Measurements from ENCODE around the gene CYP3A7.
"Not testable (repeated sequence)": the region's sequence is repeated elsewhere in the genome, so short reads cannot be mapped to it uniquely, and the experiment has no call there.

Gene CYP3A7

DNA sequence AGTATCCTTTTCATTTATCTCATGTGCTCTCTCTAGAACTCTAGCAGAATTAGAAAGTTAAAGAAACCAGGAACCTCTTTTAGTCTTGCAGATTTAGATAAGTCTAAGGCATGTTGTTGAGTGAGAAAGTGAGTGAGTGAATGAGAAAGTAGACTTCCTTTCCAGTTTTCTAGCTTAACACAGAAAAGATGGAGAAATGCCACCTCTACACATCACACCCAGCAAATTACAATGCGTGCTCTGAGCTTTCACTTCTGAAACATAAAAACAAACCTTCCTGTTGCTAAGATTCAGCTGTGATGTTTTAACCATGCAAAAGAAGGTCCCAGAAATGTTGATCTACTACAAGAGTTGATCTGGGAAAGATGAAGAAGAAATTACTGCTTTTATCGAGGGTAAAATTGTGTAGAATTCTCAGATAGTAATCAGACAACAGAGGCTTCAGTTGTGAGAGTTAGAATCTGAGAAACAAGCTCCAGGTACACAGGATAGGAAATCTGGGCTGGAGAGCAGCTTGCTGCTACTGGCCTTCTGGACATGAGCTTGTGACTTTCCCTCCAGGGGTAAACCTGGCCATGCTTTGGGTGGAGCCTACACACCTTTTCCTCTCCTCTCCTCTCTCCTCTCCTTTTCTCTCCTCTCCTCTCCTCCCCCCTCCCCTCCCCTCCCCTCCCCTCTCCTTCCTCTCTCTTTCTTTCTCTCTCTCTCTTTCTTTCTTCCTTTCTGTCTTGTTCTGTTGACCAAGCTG, 59.8 kb downstream of the CYP3A7 start:
- no peak for DNase-seq (ENCODE audit: low read depth in 1 of 2, low spot score in 1 of 2)

DNA sequence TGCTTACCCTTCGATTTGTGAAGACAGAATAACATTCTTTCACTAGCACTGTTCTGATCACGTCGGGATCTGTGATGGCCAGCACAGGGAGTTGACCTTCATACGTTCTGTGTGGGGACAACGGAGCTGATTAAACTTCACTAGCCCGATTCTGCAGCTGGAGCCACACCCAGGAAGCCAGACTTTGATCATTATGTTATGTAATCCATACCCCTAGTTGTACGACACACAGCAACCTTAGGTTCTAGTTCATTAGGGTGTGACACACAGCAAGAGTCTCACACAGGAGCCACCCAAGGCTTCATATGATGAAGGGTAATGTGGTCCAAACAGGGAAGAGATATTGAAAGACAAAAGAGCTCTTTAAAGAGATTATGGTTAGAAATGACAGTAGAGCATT, 62.4 kb downstream of the CYP3A7 start:
- DNase-seq (ENCODE audit: low read depth in 1 of 2, low spot score in 1 of 2), result no peak

DNA sequence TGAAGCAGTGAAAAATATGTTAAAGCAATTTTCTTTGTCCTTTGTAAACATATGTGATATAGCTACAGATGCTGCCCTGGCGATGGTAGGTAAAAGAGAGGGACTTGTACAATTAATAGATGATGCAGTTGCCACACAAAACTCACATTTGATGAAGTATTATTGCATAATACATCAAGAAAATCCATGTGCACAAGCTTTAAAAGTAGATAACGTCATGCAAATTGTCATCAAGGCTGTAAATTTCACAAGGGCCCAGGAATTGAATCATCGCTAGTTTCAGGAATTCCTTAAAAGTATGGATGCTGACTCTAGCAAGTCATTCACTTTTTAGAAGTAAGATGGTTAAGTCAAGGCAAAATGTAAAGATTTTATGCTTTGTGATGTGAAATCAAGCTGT, 65.2 kb downstream of the CYP3A7 start:
- DNase-seq (ENCODE audit: low read depth in 1 of 2, low spot score in 1 of 2), result no peak

DNA sequence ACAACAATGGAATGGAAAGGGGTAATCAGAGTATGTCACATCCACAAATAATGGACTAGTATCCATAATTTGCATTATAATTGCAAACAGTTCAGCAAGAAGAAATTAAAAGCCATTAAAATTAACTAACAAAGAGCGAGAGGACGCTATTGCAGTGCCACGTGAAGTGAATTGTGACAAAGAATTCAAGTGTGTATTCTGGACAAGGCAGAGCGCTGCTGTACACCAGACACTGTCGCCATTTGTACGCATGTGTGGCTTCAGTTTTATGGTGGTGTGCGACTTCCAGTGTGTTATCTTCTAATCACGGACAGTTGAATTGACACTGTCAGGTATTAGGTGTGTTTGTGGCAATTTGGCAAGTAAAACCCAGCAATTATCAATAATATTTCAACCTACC, 66.5 kb downstream of the CYP3A7 start:
- no peak for DNase-seq (ENCODE audit: low read depth in 1 of 2, low spot score in 1 of 2)

DNA sequence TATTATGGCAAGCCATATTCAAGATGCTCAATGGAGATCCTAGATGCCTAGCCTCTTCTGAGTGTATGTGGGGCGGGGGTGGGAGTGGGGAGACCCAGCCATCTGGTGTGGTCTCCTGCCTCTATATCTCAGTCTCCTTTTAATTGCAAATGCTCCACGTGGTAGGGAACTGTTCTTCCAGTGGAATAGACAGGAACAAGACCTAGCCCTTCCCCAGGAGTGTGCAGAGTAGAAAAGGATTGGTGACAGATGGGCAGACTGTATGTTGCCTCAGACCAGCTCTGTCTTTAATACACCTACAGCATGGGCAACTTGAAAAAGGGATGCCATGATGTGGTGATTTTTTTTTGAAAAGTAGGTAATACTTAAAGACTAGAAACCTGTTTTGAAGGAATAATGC, 67.8 kb downstream of the CYP3A7 start:
- no peak for DNase-seq (ENCODE audit: low read depth in 1 of 2, low spot score in 1 of 2)

DNA sequence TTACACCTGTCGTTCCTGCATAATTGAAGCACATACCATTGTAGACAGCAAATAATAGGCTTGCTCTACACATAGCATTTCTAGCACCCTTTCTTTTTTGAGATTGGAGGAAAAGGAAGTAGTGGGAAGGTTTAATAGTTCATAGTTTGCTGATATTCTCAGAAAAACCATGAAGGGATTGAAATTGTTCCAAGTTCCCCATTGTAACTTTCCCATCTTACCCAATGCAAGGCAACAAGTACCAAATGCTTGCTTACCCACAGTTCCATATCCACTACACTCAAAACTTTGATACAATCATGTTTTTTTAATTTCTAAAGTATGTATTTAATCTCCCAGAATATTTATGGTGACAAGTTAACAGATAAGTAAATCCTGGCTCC, 69.0 kb downstream of the CYP3A7 start:
- DNase-seq (ENCODE audit: low read depth in 1 of 2, low spot score in 1 of 2), result no peak

DNA sequence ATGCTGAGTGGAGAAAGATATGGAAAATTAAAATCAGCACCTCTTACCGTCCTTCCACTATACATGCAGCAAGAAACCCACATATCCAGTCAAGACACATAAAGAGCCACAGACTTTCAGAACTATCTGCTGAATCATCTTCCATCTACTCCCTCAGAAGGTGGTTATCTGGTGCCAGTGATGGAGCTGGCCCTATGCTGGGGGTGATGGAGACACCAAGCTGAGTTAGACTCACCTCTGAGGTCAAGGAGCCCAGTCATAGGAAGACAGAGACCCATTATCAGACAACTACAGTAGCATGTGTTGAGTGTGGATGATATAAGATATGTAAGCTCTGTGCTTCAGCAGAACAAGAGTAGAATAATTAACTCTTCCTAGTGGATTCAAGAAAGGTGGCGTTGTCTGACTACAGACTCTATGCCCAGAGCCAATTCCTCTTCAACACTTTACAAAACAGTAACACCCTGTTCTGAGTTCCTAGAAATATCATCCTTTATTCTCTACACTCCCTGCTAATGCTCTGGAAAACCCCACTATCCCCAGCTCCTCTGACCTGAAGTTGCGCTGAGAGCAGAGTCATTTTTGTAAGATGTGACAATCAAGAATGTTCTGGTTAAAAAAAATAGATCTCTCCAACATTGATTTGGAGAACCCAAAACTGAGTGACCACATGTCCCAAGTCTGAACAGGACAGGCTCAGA, 69.5 kb downstream of the CYP3A7 start:
- DNase-seq (ENCODE audit: low read depth in 1 of 2, low spot score in 1 of 2), result no peak

DNA sequence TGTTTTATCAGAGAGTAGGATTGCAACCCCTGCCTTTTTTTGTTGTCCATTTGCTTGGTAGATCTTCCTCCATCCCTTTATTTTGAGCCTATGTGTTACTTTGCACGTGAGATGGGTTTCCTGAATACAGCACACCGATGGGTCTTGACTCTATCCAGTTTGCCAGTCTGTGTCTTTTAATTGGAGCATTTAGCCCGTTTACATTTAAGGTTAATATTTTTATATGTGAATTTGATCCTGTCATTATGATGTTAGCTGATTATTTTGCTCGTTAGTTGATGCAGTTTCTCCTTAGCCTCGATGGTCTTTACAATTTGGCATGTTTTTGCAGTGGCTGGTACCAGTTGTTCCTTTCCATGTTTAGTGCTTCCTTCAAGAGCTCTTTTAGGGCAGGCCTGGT, 77.1 kb downstream of the CYP3A7 start:
- DNase-seq (ENCODE audit: low read depth in 1 of 2, low spot score in 1 of 2), result not testable (repeated sequence)

All from stimulated activated CD4-positive, alpha-beta T cell treated with anti-CD3 and anti-CD28 coated beads, Interleukin-15, amount 100 ng/mL, for 1 hour (primary cell).